T-helper 1 cell treated with Interleukin-12 subunit alpha and Interleukin-12 subunit beta and Interleukin-4 antibody, amounts not matched to agents 30 μg/mL and 1 μg/mL, for 36 hours (primary cell): ENCODE data around the gene KLK5.

Experiments
- H3K27ac Mint-ChIP-seq: one replicate; pipeline ENCODE4 v1.8.0; 2021; ENCODE audit warnings: mild to moderate bottlenecking, mixed read lengths
- H3K27me3 Mint-ChIP-seq: one replicate; pipeline ENCODE4 v1.8.0; 2021; ENCODE audit warnings: low read depth, mixed read lengths
- H3K36me3 Mint-ChIP-seq: one replicate; pipeline ENCODE4 v1.8.0; 2021; ENCODE audit warnings: low read depth, mixed read lengths
- H3K4me1 Mint-ChIP-seq: one replicate; pipeline ENCODE4 v1.8.0; 2021; ENCODE audit warnings: low read depth, mixed read lengths
- H3K4me3 Mint-ChIP-seq: one replicate; pipeline ENCODE4 v1.8.0; 2021; ENCODE audit warnings: mild to moderate bottlenecking, moderate library complexity, mixed read lengths
- H3K9me3 Mint-ChIP-seq: one replicate; pipeline ENCODE4 v1.8.0; 2021; ENCODE audit warnings: mixed read lengths

The KLK5 gene

DNA sequence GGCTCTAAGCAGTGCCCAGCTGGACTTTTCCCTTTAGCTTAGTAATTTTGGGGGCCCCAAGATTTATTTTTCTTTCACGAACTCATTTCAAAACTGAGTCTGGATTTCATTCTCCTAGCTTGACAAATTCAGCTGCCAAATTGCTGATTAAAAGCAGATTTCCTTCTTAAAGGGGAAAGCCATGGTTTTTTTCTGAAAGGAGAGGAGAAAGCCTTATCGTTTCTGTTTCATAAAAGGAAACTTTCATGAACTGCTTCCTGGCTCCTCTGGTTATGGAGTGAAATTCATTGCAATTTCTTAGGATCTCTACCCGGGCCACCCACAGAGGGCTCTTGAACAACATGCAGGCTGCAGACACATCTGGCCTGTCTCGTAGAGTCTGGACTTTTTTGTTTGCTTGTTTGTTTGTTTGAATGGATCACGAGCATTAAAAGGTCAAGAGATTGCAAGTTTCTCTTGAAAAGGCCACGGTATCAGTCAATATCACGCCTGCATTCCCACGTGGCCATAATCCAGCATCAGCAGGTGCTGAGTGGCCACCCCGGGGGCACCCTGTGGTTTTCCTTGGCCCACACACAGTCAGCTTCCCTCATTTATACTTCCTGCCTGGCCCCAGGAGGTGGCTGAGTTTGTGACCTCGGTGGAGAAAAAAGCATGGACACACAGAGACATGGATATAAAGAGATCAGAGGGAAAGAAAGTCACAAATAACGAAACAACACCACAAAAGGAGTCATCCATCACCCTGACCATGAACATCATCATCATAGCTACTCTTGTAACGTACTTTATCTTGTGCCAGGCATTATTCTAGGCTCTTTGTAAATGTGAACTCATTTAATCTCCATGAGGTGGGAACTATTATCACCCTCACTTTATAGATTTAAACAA, 31.2 kb downstream of the KLK5 start:
- H3K27me3 Mint-ChIP-seq = peaks cover 25% of the 10 kb centered on the region
- H3K27ac Mint-ChIP-seq = peak overlapping the region; percentile 41
- no peak overlapping the region for H3K4me3 Mint-ChIP-seq
- peaks cover 9% of the 10 kb centered on the region for H3K4me1 Mint-ChIP-seq
- H3K9me3 Mint-ChIP-seq = no peaks in the 10 kb centered on the region
- no peaks in the 10 kb centered on the region for H3K36me3 Mint-ChIP-seq

DNA sequence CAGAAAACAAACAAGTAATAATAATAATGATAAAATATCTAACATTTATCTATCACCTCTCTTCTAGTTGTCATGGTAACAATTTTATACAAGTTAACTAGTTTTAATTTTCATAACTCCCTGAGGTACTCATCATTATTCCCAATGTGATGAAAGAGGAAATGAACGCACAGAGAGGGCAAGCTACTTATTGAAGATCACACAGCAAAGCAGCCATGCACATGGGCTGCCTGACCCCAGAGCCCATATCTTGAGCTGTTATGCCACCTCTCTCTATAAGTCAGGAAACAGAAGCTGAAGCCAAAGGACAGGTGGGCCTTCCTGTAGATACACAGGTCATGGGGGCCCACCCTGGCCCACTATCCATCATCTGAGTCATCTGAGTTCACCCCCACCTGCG, 36.8 kb downstream of the KLK5 start:
- Mint-ChIP-seq H3K4me3 (no peak overlapping the region), H3K36me3 (no peaks in the 10 kb centered on the region), H3K27me3 (peaks cover 17% of the 10 kb centered on the region), H3K9me3 (no peaks in the 10 kb centered on the region), H3K4me1 (no peaks in the 10 kb centered on the region), H3K27ac (no peak overlapping the region)

DNA sequence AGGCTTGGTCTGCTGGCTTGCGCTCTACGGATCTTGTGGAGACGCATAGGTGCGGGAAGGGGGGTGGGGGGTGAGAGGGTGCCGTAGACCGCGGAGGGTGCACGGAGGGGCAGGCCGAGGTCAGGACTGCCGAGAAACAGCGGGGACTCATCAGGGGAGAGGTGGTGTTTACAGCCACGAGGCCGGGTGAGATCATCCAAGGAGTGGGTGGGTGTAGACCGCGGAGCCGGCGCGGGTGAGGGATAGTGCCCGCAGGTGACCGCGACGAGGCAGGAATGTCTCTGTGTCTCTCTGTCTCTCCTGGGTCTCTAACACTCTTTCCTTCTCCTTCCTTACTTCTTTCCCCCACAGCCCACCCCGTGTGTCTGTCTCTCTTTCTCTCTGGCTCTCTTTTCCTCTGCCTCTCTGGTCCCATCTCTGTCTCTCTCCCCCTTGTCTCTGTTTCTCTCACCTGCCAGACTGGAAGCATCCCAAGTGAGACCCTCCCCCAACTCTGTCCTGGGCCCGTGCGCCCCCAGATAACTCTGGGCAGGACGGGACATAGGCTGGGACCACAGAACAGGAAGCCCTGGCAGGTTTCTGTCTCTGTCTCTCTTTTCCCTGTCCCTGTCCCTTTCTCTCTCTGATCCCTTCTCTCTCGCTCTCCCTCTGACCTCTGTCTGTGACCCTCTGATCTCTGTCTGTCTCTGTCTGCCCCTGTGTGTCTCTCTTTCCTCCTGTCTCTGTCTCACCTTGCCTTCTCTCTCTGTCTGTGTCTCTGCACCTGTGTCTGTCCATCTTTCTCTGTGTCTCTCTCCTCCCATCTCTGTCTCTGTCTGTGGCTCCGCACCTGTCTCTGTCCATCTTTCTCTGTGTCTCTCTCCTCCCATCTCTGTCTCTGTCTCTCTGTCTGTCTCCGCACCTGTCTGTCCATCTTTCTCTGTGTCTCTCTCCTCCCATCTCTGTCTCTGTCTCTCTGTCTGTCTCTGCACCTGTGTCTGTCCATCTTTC, 39.8 kb downstream of the KLK5 start:
- peaks cover 1% of the 10 kb centered on the region for H3K4me1 Mint-ChIP-seq
- H3K9me3 Mint-ChIP-seq = no peaks in the 10 kb centered on the region
- peaks cover 31% of the 10 kb centered on the region for H3K27me3 Mint-ChIP-seq
- no peak overlapping the region for H3K27ac Mint-ChIP-seq
- H3K36me3 Mint-ChIP-seq = no peaks in the 10 kb centered on the region
- no peak overlapping the region for H3K4me3 Mint-ChIP-seq

DNA sequence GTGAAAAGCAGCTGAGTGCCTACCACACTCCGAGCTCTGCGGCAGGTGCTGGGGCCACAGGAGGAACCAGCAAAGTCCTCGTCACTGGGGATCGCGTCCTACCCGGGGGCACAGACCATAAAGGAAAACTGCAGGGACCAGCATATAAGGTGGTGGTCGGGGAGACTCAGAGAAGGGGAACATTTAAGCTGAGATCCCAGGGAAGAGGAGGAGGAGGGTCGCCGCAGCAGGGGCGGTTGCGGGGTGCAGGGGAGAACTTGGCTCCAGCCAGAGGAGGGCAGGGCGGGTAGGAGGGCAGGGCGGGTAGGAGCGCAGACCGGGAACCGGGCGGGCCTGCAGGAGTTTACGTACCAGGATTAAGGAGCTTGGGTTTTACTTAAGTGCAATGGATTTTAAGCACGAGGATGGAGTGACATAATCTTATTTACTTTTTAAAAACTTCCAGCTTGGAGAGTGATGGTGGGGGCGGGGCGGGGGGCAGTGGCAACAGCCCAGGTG, 40.7 kb downstream of the KLK5 start:
- H3K36me3 Mint-ChIP-seq = no peaks in the 10 kb centered on the region
- H3K9me3 Mint-ChIP-seq = no peaks in the 10 kb centered on the region
- H3K4me1 Mint-ChIP-seq = peaks cover 1% of the 10 kb centered on the region
- H3K4me3 Mint-ChIP-seq = no peak overlapping the region
- H3K27me3 Mint-ChIP-seq = peaks cover 34% of the 10 kb centered on the region
- H3K27ac Mint-ChIP-seq = no peak overlapping the region

DNA sequence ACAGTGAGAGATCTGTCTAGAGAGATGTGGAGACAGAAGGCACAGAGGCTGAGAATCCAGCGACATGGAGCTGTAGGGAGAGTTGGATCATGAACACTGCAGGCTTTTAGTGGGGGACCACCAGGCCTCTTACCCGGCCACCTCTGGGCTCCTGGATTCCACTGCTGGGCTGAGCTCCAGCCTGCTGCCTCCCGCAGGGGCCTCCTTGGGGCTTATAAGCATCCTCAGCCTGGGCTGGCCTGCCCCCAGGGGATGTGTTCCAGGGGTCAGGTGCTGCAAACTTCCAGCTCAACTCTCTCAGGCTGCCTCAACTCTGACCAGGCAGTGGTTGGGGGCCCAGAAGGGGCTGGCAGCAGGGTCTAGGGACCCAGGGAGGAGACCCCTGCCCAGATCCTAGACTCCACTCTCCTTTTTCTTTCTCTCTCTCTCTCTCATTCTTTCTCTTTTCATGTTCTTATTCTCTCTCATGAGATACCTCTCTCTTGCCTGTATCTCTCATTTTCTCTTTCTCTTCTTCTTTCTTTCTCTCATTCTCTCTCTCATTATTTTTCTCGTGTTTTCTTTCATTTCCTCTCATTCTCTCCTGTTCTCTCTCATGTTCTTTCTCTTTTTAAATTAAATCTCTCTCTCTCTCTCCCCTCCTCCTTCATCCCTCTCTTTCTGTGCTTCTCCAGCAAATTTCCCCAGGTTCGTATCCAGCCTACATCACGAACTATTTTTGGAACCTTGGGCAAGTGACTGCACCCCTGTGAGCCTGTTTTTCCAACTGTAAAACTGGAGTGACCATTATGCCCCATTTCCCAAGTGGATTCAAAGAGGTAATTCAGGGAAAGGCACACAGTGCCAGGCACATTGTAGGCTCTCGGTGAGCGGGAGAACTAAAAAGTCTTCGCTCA, 41.4 kb downstream of the KLK5 start, which contains the start of gene KLK4:
TSS of gene KLK4 (minus strand) at position 190 of the 896 bp plus-strand sequence. CDS start 657 bp downstream, outside the sequence.
- Mint-ChIP-seq H3K27me3 (peaks cover 34% of the 10 kb centered on the region), H3K36me3 (no peaks in the 10 kb centered on the region), H3K27ac (no peak within 1 kb of the TSS), H3K4me3 (no peak within 1 kb of the TSS), H3K9me3 (no peaks in the 10 kb centered on the region), H3K4me1 (peaks cover 1% of the 10 kb centered on the region)

DNA sequence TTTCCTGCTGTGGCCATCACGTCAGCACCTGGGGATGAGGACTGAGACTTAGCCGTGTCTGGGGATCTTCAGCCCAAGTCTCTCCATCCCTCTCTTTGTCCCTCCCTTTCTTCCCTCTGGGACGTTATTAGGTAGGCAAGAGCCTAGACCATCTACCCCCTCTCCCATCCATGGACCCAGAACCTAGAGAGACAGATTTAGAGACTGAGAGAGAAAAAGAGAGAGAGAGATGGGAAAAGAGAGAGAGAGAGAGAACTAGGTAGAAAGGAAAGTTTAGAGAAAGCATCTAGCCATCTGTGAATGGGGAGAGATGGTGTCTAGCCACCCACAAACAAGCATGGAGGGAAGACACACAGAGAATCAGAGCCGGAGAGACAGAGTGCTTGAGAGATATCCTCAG, 42.1 kb downstream of the KLK5 start:
- H3K9me3 Mint-ChIP-seq = no peaks in the 10 kb centered on the region
- no peak overlapping the region for H3K27ac Mint-ChIP-seq
- no peaks in the 10 kb centered on the region for H3K36me3 Mint-ChIP-seq
- H3K4me1 Mint-ChIP-seq = peaks cover 1% of the 10 kb centered on the region
- H3K27me3 Mint-ChIP-seq = peaks cover 39% of the 10 kb centered on the region
- no peak overlapping the region for H3K4me3 Mint-ChIP-seq

DNA sequence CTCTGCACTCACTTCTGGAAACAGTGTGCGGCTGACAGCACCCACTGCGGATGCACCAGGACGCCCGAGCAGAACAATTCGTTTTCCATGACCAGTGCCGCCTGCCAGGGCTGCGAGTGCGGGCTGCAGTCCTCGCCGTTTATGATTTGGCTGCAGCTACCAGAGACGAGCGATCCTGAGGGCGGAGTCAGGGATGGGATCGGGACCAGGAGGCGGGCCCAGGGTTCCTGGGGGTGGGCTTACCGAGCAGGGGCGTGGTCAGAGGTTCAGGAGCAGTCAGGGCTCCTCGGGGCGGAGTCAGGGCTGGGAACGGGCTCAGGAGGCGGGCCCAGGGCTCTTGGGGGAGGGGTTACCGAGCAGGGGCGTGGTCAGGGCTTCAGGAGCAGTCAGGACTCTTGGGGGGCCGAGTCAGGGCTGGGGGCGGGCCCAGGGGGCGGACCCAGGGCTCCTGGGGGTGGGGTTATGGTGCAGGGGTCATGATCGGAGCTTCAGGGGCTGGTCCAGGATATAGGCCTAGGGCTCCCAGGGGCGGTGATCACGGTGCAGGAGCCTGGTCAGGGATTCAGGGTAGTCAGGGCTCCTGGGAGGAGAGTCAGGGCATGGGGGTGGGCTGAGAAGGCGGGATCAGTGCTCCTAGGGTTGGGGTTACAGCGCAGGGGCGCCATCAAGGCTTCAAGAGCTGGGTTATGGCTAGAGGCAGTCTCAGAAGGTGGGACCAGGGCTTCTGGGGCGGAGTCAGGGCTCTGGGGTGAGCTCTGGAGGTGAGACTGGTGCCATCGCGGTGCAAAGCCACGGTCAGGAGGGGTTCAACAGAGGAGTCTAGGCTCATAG, 43.4 kb downstream of the KLK5 start:
- peaks cover 40% of the 10 kb centered on the region for H3K27me3 Mint-ChIP-seq

DNA sequence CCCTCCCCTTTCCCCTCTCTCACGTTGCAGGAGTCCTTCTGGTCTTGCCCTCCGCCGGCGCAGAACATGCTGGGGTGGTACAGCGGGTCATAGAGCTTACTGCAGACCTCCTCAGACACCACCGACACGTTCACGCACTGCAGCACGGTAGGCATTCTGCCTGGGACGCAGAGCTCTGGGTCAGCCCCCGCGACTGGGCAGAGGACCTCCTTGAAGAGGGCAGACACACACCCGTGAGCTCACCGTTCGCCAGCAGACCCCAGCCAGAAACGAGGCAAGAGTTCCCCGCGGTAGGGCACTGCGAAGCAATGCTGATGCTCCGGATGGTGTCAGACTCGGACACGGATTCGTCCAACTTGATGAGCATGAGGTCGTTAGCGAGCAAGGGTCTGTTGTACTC, 44.5 kb downstream of the KLK5 start:
- H3K27ac Mint-ChIP-seq = no peak overlapping the region
- H3K27me3 Mint-ChIP-seq = peaks cover 40% of the 10 kb centered on the region
- no peaks in the 10 kb centered on the region for H3K9me3 Mint-ChIP-seq
- H3K4me1 Mint-ChIP-seq = peaks cover 1% of the 10 kb centered on the region
- no peak overlapping the region for H3K4me3 Mint-ChIP-seq
- H3K36me3 Mint-ChIP-seq = no peaks in the 10 kb centered on the region

More for the DNA sequence above, 43.4 kb downstream of the KLK5 start:
- no peaks in the 10 kb centered on the region for H3K9me3 Mint-ChIP-seq
- H3K27ac Mint-ChIP-seq = no peak overlapping the region
- no peaks in the 10 kb centered on the region for H3K36me3 Mint-ChIP-seq
- H3K4me3 Mint-ChIP-seq = peak overlapping the region; percentile 52
- peaks cover 1% of the 10 kb centered on the region for H3K4me1 Mint-ChIP-seq

DNA sequence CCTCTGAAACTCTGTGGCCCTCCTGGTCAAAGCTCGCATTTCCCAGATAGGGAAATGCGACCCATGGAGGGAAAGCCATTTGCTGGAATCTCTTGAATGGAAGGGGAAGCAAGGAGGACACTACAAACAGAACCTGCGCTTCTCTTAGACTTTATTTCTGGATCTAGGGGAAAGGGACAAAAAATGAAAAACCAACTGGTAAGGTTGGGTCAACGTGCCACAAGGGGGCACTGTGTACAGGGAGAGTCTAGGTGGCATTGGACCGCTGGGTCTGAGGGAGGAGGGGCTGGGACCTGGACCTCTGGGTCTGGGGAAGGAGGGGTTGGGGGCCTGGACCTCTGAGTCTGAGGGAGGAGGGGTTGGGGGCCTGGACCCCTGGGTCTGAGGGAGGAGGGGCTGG, 46.6 kb downstream of the KLK5 start:
- H3K9me3 Mint-ChIP-seq = no peaks in the 10 kb centered on the region

DNA sequence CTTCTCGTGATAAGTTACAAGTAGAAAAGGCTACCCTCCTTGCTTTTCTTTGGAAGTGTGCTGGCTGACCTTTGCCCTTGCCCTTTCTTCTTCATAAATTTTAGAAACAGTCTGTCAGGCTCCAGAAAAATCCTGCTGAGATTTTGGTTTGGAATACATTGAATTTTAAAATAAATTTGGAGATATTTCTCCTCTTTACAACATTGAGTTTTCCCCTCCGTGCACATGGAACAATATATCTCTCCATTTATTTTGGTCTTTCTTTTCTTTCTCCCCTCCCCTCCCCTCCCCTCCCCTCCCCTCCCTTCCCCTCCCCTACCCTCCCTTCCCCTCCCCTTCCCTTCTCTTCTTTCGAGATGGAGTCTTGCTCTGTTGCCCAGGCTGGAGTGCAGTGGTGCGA, 50.2 kb downstream of the KLK5 start:
- H3K4me3 Mint-ChIP-seq = no peak overlapping the region
- H3K27ac Mint-ChIP-seq = no peak overlapping the region
- no peaks in the 10 kb centered on the region for H3K9me3 Mint-ChIP-seq
- peaks cover 11% of the 10 kb centered on the region for H3K27me3 Mint-ChIP-seq
- H3K36me3 Mint-ChIP-seq = no peaks in the 10 kb centered on the region
- no peaks in the 10 kb centered on the region for H3K4me1 Mint-ChIP-seq

More for the DNA sequence above, 46.6 kb downstream of the KLK5 start:
- Mint-ChIP-seq H3K4me1 (peaks cover 1% of the 10 kb centered on the region), H3K27me3 (peaks cover 40% of the 10 kb centered on the region), H3K36me3 (no peaks in the 10 kb centered on the region), H3K27ac (no peak overlapping the region), H3K4me3 (no peak overlapping the region)

DNA sequence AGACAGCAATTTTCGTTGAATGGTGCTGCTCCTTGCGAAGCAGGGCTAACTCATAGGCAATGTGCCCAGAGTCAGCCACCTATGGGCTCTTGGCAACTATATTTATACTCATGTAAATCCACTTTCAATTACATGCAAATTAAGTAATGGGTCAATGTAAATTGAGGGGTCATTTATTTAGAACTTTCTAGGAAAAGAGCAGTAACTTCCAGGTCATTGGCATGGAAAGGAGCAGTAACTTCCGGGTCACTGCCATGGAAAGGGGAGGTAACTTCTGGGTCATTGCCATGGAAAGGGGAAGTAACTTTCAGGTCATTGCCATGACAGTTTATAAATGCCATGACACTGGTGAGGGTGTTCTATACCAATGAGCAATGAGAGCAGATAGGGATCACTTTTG, 53.3 kb downstream of the KLK5 start:
- H3K4me1 Mint-ChIP-seq = peaks cover 2% of the 10 kb centered on the region
- H3K9me3 Mint-ChIP-seq = peaks cover 4% of the 10 kb centered on the region
- no peak overlapping the region for H3K4me3 Mint-ChIP-seq
- H3K36me3 Mint-ChIP-seq = peaks cover 2% of the 10 kb centered on the region
- H3K27me3 Mint-ChIP-seq = peaks cover 4% of the 10 kb centered on the region
- no peak overlapping the region for H3K27ac Mint-ChIP-seq

DNA sequence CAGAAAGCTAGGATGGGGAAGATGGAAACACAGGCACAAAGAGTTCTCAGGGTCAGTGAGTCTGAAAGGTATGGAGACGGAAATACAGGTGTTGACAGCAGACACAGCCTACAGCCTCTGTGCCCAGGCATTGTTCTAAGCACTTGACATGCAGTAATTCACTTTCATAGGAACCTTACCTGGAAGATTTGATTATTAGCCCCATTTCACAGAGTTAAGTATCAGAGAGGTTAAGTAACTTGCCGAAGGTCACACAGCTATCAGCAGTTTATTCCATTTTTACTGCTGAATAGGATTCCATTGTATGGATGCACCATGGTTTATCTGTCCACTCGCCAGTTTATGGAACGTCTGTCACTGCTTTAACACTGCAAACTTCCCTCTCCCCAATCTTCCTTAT, 54.8 kb downstream of the KLK5 start:
- Mint-ChIP-seq H3K4me3 (no peak overlapping the region), H3K36me3 (peaks cover 2% of the 10 kb centered on the region), H3K27me3 (peaks cover 4% of the 10 kb centered on the region), H3K4me1 (peaks cover 2% of the 10 kb centered on the region), H3K27ac (no peak overlapping the region), H3K9me3 (peaks cover 4% of the 10 kb centered on the region)

DNA sequence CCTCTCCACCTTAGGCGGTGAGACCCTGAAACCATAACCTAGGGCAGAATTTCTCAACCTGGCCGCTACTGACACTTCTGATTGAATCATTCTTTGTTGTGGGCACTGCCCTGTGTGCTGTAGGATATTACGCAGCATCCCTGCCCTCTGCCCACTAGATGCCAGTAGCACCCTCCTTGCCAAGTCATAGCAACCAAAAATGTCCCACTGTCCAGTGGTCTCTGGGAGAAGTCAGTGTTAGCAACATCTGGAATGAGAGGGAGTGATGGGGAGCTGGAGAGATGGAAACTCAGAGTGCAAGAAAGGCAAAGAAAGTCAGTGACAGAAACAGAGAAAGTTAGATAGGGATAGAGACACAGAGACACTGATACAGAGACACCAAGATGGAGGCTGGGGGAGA, 55.2 kb downstream of the KLK5 start:
- no peak overlapping the region for H3K4me3 Mint-ChIP-seq
- peaks cover 4% of the 10 kb centered on the region for H3K27me3 Mint-ChIP-seq
- no peak overlapping the region for H3K27ac Mint-ChIP-seq
- H3K9me3 Mint-ChIP-seq = peaks cover 4% of the 10 kb centered on the region
- peaks cover 2% of the 10 kb centered on the region for H3K4me1 Mint-ChIP-seq
- H3K36me3 Mint-ChIP-seq = peaks cover 2% of the 10 kb centered on the region
